Measurements from ENCODE around the gene IPCEF1. TPM values are rescaled to one million over a fixed set of nuclear protein-coding genes. Genes with fewer than 3 reads are reported as not detected.

The IPCEF1 gene
- total and polyA plus RNA-seq, 2 donors (not counting 3 experiments of a cell fraction or from before 2014, with no cell fraction given) = 0.01 to 0.51 TPM

DNA sequence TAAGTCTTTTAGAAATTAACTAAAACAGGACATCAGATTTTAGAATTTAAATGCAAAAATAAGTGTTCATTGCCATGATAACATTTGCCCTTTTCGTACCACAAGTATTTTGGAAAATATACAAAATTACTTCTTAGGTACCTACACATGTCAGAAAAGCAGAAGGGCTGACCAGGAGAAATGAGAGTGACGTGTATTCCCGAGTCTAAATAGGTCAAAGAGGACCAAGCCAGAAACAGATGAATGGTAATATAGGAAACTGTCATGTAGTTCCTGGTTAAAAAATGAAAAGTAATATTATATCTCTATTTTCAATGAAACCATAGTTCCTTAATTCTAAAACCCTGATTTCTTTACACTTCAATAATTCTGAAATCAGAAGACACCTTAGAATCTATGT lies 126.2 kb downstream of the IPCEF1 start:
- POLR2A ChIA-PET = no interaction called here

DNA sequence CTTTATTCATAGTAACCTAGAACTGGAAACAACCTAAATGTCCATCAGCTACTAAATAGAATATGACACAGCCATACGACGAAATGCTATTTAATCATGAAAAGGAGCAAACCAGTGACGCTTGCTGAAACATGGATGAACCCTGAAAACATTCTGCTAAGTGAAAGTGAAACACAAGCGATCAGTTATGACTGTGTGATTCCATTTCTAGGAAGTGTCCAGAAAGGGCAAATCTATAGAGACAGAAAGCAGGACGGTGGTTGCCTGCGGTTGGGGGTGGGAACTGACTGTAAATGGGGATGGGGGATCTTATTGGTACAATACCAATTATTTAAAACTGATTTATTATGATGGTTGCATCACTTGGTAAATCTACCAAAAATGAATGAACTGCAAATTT lies 126.8 kb downstream of the IPCEF1 start:
- H3K9ac ChIP-seq (replicated peaks; ENCODE audit: extremely low read depth, insufficient read depth, low read length) = no peak overlapping the region
- intact Hi-C loops (cut with micrococcal nuclease) = no loop called here
- no peak for FAIRE-seq

More for the DNA sequence above, 126.2 kb downstream of the IPCEF1 start:
- Histone ChIP-seq H2AFZ (ENCODE audit: low read depth, low read length) (no peak overlapping the region), H3K4me2 (ENCODE audit: insufficient read depth, low read length) (no peak overlapping the region), H3K79me2 (ENCODE audit: control insufficient read depth, insufficient read depth, low read length) (no peaks in the 10 kb centered on the region), H3K27ac (ENCODE audit: insufficient read depth, low read depth, low read length) (no peak overlapping the region), H3K4me1 (ENCODE audit: control insufficient read depth, extremely low read depth, insufficient read depth, low read length) (no peaks in the 10 kb centered on the region), H3K9me3 (replicated peaks; ENCODE audit: control insufficient read depth, insufficient read depth, low read length) (no peaks in the 10 kb centered on the region), H3K36me3 (ENCODE audit: control insufficient read depth in 2 of 2, extremely low read depth in 1 of 2, insufficient read depth in 2 of 2, low read length in 2 of 2) (no peaks in the 10 kb centered on the region), H3K9me1 (replicated peaks; ENCODE audit: control insufficient read depth, extremely low read depth, insufficient read depth, low read length) (no peaks in the 10 kb centered on the region), H3K4me3 (replicated peaks in 1 of 3; ENCODE audit: insufficient read depth in 1 of 3, low read depth in 1 of 3, low read length in 3 of 3) (no peak overlapping the region), H3K27me3 (ENCODE audit: control insufficient read depth in 2 of 2, insufficient read depth in 2 of 2, low read length in 2 of 2) (no peaks in the 10 kb centered on the region), H4K20me1 (replicated peaks; ENCODE audit: control insufficient read depth, extremely low read depth, insufficient read depth, low read length) (no peaks in the 10 kb centered on the region), H3K9ac (replicated peaks; ENCODE audit: extremely low read depth, insufficient read depth, low read length) (no peak overlapping the region)
- intact Hi-C loops (cut with micrococcal nuclease) = no loop called here
- CTCF ChIA-PET = no interaction called here
- FAIRE-seq (no peak), DNase-seq (ENCODE audit: low read depth, low spot score) (no peak)
- BruUV-seq (replicated peaks) = no TSS peak
- dilution Hi-C loops (cut with MboI; ENCODE audit: extremely low pct_ligation_motif_present, low sequenced_read_pairs) = no loop called here
- TF ChIP-seq, protein P1, sequence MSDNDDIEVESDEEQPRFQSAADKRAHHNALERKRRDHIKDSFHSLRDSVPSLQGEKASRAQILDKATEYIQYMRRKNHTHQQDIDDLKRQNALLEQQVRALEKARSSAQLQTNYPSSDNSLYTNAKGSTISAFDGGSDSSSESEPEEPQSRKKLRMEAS (IDR thresholded peaks at IDR 0.05; ENCODE audit: insufficient read depth, insufficient read length) = no peak
- no peak for TF ChIP-seq EZH2 (IDR thresholded peaks at IDR 0.05; ENCODE audit: borderline replicate concordance, low read depth, low read length, severe bottlenecking)

More for the DNA sequence above, 126.8 kb downstream of the IPCEF1 start:
- no peaks in the 10 kb centered on the region for H3K36me3 ChIP-seq (ENCODE audit: control insufficient read depth in 2 of 2, extremely low read depth in 1 of 2, insufficient read depth in 2 of 2, low read length in 2 of 2)
- TF ChIP-seq POLR2A (IDR thresholded peaks at IDR 0.05; ENCODE audit: low read depth, low read length) (no peak), EZH2 (IDR thresholded peaks at IDR 0.05; ENCODE audit: borderline replicate concordance, low read depth, low read length, severe bottlenecking) (no peak), JUN (IDR thresholded peaks at IDR 0.05; ENCODE audit: borderline replicate concordance, insufficient read depth, insufficient read length, low read depth) (no peak)
- H3K9me1 ChIP-seq (replicated peaks; ENCODE audit: control insufficient read depth, extremely low read depth, insufficient read depth, low read length) = no peaks in the 10 kb centered on the region
- no peaks in the 10 kb centered on the region for H3K79me2 ChIP-seq (ENCODE audit: control insufficient read depth, insufficient read depth, low read length)
- no peaks in the 10 kb centered on the region for H3K27me3 ChIP-seq (ENCODE audit: control insufficient read depth in 2 of 2, insufficient read depth in 2 of 2, low read length in 2 of 2)
- H3K4me2 ChIP-seq (ENCODE audit: insufficient read depth, low read length) = no peak overlapping the region
- no peaks in the 10 kb centered on the region for H4K20me1 ChIP-seq (replicated peaks; ENCODE audit: control insufficient read depth, extremely low read depth, insufficient read depth, low read length)
- DNase-seq (ENCODE audit: low read depth, low spot score) = no peak
- H3K27ac ChIP-seq (ENCODE audit: insufficient read depth, low read depth, low read length) = no peak overlapping the region
- H3K9me3 ChIP-seq (replicated peaks; ENCODE audit: control insufficient read depth, insufficient read depth, low read length) = no peaks in the 10 kb centered on the region
- CTCF ChIA-PET = no interaction called here
- no peak overlapping the region for H2AFZ ChIP-seq (ENCODE audit: low read depth, low read length)
- BruUV-seq (replicated peaks) = no TSS peak
- POLR2A ChIA-PET = no interaction called here
- dilution Hi-C loops (cut with MboI; ENCODE audit: extremely low pct_ligation_motif_present, low sequenced_read_pairs) = no loop called here
- no peaks in the 10 kb centered on the region for H3K4me1 ChIP-seq (ENCODE audit: control insufficient read depth, extremely low read depth, insufficient read depth, low read length)
- no peak overlapping the region for H3K4me3 ChIP-seq (replicated peaks in 1 of 3; ENCODE audit: insufficient read depth in 1 of 3, low read depth in 1 of 3, low read length in 3 of 3)
